ENCODE data around the gene TULP4.

The TULP4 gene

DNA sequence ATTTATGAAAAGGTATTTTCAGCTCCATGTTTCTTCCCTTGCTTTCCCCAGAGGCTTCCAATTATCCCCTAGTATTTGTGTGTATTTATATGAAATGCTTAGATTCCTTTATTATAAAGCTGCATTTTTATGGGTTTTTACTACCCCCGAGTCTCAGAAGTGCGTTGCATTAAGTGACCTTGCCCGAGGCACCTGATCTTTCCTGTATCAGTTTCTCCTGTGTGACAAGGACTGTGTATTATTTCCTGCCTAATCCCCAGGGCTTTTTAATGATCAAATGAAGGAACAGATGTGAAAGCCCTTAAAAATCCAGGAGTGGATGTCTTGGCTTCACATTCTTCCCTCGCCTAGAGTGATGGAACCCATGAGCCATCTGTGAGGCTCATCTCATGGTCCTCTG, 118.8 kb downstream of the TULP4 start:
- no peak overlapping the region for H3K4me3 ChIP-seq (ENCODE audit: low read depth, low read length)
- TF ChIP-seq, protein P1, sequence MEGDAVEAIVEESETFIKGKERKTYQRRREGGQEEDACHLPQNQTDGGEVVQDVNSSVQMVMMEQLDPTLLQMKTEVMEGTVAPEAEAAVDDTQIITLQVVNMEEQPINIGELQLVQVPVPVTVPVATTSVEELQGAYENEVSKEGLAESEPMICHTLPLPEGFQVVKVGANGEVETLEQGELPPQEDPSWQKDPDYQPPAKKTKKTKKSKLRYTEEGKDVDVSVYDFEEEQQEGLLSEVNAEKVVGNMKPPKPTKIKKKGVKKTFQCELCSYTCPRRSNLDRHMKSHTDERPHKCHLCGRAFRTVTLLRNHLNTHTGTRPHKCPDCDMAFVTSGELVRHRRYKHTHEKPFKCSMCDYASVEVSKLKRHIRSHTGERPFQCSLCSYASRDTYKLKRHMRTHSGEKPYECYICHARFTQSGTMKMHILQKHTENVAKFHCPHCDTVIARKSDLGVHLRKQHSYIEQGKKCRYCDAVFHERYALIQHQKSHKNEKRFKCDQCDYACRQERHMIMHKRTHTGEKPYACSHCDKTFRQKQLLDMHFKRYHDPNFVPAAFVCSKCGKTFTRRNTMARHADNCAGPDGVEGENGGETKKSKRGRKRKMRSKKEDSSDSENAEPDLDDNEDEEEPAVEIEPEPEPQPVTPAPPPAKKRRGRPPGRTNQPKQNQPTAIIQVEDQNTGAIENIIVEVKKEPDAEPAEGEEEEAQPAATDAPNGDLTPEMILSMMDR (IDR thresholded peaks at IDR 0.05; ENCODE audit: low read depth, low read length) = no peak

DNA sequence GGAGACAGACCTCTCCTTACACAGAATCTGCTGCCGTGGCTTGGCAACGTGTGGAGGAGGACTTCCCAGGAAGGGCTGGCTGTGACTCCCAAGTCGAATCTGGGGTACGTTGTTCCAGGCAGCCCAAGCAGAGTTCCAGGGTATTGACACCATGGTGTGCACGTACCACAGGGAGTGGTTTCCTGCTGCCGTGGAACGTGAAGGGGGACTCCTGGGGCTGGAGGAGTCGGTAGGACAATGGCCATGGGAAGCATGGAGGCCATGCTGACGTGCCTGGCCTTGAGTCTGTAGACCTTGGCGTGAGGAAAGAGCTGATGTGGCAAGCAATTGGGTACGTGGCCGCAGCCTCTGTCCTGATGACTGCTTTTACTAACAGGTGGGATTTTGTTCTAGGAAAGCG, 119.3 kb downstream of the TULP4 start:
- TF ChIP-seq, protein P1 (IDR thresholded peaks at IDR 0.05; ENCODE audit: low read depth, low read length) = no peak

DNA sequence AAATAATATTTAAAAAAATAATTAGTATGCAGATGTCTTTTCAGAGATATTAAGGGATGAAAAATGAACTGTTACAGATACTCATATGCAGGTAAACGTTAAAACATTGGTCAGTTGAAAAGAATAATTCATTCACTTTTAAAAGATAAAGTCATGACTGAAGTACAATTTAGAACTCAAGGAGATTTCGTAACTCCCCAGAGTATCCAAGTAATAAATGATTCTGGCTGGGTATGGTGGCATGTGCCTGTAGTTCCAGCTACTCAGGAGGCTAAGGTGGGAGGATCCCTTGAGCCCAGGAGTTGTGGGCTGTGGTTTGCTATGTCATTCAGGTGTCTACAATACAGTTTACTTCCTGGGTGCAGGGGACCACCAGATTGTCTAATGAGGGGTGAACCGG, 125.3 kb downstream of the TULP4 start:
- TF ChIP-seq, protein P1 (IDR thresholded peaks at IDR 0.05; ENCODE audit: low read depth, low read length) = no peak

More for the DNA sequence above, 119.3 kb downstream of the TULP4 start:
- H3K4me3 ChIP-seq (ENCODE audit: low read depth, low read length) = no peak overlapping the region

DNA sequence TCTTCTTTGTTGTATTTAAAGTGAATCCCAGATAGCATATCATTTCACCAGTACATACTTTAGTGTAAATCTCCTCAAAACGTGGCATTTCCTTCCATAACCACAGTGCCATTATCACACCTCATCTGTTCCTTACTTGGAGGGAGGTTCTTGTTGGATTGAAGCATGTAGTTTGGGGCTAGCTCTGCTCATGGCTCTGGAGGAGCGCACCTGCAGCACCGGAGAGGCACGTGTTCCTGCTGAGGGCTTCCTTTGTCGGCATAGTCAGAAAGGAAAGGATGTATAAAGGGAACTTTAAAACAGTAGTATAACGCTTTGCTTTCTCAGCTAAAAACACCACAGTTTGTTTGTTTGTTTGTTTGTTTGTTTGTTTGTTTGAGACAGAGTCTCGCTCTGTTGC, 126.0 kb downstream of the TULP4 start:
- TF ChIP-seq, protein P1 (IDR thresholded peaks at IDR 0.05; ENCODE audit: low read depth, low read length) = no peak
- no peak overlapping the region for H3K4me3 ChIP-seq (ENCODE audit: low read depth, low read length)

More for the DNA sequence above, 125.3 kb downstream of the TULP4 start:
- H3K4me3 ChIP-seq (ENCODE audit: low read depth, low read length) = no peak overlapping the region

DNA sequence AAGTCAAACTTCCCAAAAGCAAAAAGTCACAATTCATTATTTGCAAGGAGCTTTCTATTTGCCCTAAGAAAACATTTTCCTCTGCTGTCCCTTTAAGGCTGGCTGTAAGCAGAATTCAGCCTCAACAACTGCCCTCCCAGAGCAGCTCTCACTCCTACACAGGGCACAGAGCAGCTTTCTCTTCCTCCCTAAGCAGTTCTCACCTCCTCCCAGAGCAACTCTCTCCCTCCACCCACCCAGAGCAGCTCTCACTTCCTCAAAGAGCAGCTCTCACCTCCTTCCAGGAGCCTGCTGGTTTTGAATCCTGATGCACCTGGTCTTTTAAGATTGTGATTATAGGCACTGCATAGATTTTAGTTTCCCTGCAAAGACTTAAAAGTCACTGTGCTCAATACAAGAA, 127.0 kb downstream of the TULP4 start:
- TF ChIP-seq, protein P1 (IDR thresholded peaks at IDR 0.05; ENCODE audit: low read depth, low read length) = no peak
- H3K4me3 ChIP-seq (ENCODE audit: low read depth, low read length) = no peak overlapping the region

DNA sequence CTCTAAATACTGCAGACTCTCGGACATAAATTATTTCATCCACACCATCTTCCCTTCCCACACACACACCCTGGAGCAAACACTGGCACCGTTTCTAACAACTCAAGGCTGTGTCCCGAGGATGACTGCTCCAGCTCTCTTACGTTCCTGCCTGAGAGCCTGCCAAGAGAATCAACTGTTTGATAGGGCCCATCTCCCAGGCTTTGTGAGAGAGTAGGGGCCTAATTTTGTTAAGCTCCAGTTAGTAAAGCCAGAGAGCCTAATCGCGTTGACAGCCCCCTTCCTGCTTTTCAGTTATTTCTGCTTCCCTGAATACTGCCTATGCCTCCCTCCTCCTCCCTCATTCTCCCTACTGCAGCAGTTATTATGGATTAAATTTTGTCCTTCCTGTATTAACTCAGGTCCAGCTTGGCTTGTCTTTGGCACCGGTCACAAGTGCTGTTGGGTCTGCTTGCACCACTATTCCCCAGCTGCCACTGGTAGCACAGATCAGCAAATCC, 129.5 kb downstream of the TULP4 start:
- no peak overlapping the region for H3K4me3 ChIP-seq (ENCODE audit: low read depth, low read length)
- TF ChIP-seq, protein P1 (IDR thresholded peaks at IDR 0.05; ENCODE audit: low read depth, low read length) = no peak

DNA sequence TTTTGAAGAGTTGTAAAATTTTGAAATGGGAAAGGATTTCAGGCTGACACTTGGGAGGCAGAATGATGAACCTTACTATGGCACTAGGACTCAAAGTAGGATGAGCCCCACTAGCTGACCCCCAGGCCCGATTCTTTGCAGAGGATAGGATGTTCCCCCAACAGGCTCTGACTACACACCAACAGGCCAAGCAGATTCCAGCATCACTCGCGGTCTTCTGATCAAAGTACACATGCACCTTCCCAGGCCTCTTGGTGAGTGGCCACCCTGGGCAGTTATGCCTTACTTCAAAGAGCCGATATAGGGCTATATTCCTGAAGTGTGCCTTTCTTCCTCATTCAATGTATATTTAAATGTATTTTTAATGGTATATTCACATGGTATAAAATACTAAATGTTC, 130.0 kb downstream of the TULP4 start:
- TF ChIP-seq, protein P1 (IDR thresholded peaks at IDR 0.05; ENCODE audit: low read depth, low read length) = no peak
- no peak overlapping the region for H3K4me3 ChIP-seq (ENCODE audit: low read depth, low read length)

All from WI38 (cell line).